Measurements from ENCODE around the gene CDH24. TPM values are rescaled to one million over a fixed set of nuclear protein-coding genes. Genes with fewer than 3 reads are reported as not detected.

The CDH24 gene
- total and polyA plus RNA-seq, 2 of the 13 experiments (the other 11 are each of a cell fraction or from before 2014, with no cell fraction given), result 0.69 to 0.99 TPM

DNA sequence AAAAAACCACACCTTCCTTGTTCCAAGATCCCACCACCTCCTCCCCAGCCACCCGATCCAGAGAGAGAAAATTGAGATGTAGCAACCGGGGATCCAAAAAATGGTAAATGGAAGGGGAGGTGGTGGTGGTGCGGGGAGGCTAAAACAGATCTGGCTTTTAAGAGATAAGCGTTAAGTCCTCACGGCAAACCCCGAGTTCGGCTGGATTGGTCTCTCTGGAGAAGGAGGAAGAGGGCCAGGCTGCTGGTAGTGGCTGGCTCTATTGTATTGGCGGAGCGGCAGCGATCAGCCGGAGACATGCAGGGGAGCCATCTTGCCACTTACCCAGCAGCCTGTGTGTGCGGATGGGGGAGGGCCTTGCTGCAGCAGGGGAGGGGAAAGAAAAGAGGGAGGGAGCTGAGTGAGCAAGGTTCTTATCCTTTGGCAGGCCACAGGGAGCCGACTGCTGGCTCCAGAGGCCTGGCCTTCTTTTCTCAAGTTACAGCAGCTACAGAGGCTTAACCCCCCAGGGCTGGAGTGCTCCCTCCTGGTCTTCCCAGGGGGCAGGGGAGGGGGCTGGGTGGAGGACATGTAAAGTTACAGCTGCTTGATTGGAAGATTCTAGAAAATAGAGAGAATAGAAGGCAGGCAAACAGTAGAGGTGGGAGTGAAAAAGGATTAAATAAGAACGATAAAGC lies 14.1 kb upstream of the CDH24 start (continued):
- peak; percentile 37; the same call in 1 of the 2 replicates for TF ChIP-seq PAXIP1 (CRISPR knock-in tag; conservative IDR thresholded peaks at IDR 0.05)
- TF ChIP-seq RELA (CRISPR knock-in tag; IDR thresholded peaks at IDR 0.05), result no peak
- TF ChIP-seq ZNF24 (IDR thresholded peaks at IDR 0.05), result no peak
- 0 out of 2 replicates have a peak, but pooled peaks have one; percentile 80 for TF ChIP-seq ZNF512 (CRISPR knock-in tag; IDR thresholded peaks at IDR 0.05)
- peak; percentile 37; the same call in 1 of the 2 replicates for TF ChIP-seq NFYC (CRISPR knock-in tag; IDR thresholded peaks at IDR 0.05)
- peak; percentile 90 for TF ChIP-seq BRD4 (CRISPR knock-in tag; IDR thresholded peaks at IDR 0.05)
- peak; percentile 40 for TF ChIP-seq CTCF (CRISPR knock-in tag; IDR thresholded peaks at IDR 0.05)
- peak; percentile 45; the same call in 1 of the 2 replicates for TF ChIP-seq SRY (CRISPR knock-in tag; IDR thresholded peaks at IDR 0.05)
- peak; percentile 94 for TF ChIP-seq THAP7 (CRISPR knock-in tag; IDR thresholded peaks at IDR 0.05)
- peak; percentile 90 for TF ChIP-seq ZMYM4 (CRISPR knock-in tag; IDR thresholded peaks at IDR 0.05)
- 0 out of 2 replicates have a peak, but pooled peaks have one; percentile 16 for TF ChIP-seq DNMT1 (CRISPR knock-in tag; IDR thresholded peaks at IDR 0.05)
- TF ChIP-seq SCMH1 (CRISPR knock-in tag; IDR thresholded peaks at IDR 0.05; ENCODE audit: borderline replicate concordance), result no peak
- peak; percentile 51; the same call in 1 of the 2 replicates for TF ChIP-seq RFX5 (IDR thresholded peaks at IDR 0.05; ENCODE audit: low read depth, low read length)
